HL-60 (cell line): ENCODE measurements around the gene ICAM1.

Source experiments
- DNase-seq, 2 experiments: peaks; one replicate each; pipeline ENCODE4 v3.0.0-alpha.2; 2010 to 2020; ENCODE audit warnings: low read depth in 1 of 2, low spot score in 1 of 2
- H3K27ac ChIP-seq: fragments of 250-450 bp; sonication (Bioruptor Pico); replicated peaks from 2 replicates; pipeline ENCODE4 v1.5.1; 2020; ENCODE audit warnings: mild to moderate bottlenecking, moderate library complexity
- H3K27me3 ChIP-seq: fragments of 250-450 bp; sonication (Bioruptor Pico); 2 replicates; pipeline ENCODE4 v1.5.1; 2021; ENCODE audit warnings: mild to moderate bottlenecking, moderate library complexity; ENCODE audit not compliant: insufficient read depth, poor library complexity, severe bottlenecking
- H3K4me3 ChIP-seq: replicated peaks from 2 replicates; pipeline ENCODE4 v1.5.1; 2011; ENCODE audit warnings: mild to moderate bottlenecking, control low read depth, low read length; ENCODE audit not compliant: insufficient read depth
- CTCF ChIP-seq: IDR thresholded peaks from one replicate; pipeline ENCODE4 v1.5.1; 2011; ENCODE audit warnings: low read length, control low read depth, inconsistent platforms; ENCODE audit not compliant: insufficient read depth
- GABPA ChIP-seq: IDR thresholded peaks from 2 replicates; pipeline ENCODE4 v1.6.1; 2012; ENCODE audit warnings: low read depth
- POLR2AphosphoS5 ChIP-seq: IDR thresholded peaks from 2 replicates; pipeline ENCODE4 v1.6.1; 2012; ENCODE audit warnings: low read depth
- REST ChIP-seq: IDR thresholded peaks from 2 replicates; pipeline ENCODE4 v1.6.1; 2012; ENCODE audit warnings: low read depth; ENCODE audit not compliant: insufficient replicate concordance
- SPI1 ChIP-seq: IDR thresholded peaks from 2 replicates; pipeline ENCODE4 v1.6.1; 2012; ENCODE audit warnings: low read depth, mild to moderate bottlenecking, borderline replicate concordance

The ICAM1 gene

GRCh38 chr19:10295847-10296591 lies 25.1 kb downstream of the ICAM1 start:
- Histone ChIP-seq H3K27ac (no peak overlapping the region), H3K4me3 (no peak overlapping the region), H3K27me3 (peaks cover 44% of the 10 kb centered on the region)
- no peak for DNase-seq
- TF ChIP-seq SPI1 (no peak), POLR2AphosphoS5 (no peak), REST (no peak), CTCF (no peak), GABPA (no peak)

GRCh38 chr19:10299545-10300458 lies 28.9 kb downstream of the ICAM1 start:
- no peak for TF ChIP-seq CTCF
- TF ChIP-seq REST: no peak
- TF ChIP-seq SPI1: no peak; the same call in 1 of the 2 replicates
- TF ChIP-seq GABPA: no peak
- TF ChIP-seq POLR2AphosphoS5: no peak
- H3K4me3 ChIP-seq: no peak overlapping the region
- H3K27ac ChIP-seq: no peak overlapping the region
- peaks cover 12% of the 10 kb centered on the region for H3K27me3 ChIP-seq
- DNase-seq: peak in 1 of 2 experiments; percentile 80

- TF ChIP-seq REST: no peak
- peak; percentile 37; the same call in 1 of the 2 replicates for TF ChIP-seq POLR2AphosphoS5
- TF ChIP-seq GABPA: no peak
- TF ChIP-seq SPI1: peak; percentile 27; the same call in 1 of the 2 replicates
- peak; percentile 66 to 88 for DNase-seq
- no peaks in the 10 kb centered on the region for H3K27me3 ChIP-seq
- H3K4me3 ChIP-seq: no peak overlapping the region
- H3K27ac ChIP-seq: peak overlapping the region; percentile 64
Measured at GRCh38 chr19:10305139-10305806, 34.4 kb downstream of the ICAM1 start.
